Heart left ventricle (tissue), 16 donors: ENCODE measurements around the gene LYSMD4. TPM values are rescaled to one million over a fixed set of nuclear protein-coding genes. Genes with fewer than 3 reads are reported as not detected.

Experiments used
- ATAC-seq, 4 donors: fragments of 200-7000 bp; cut with Tn5 transposase; one replicate each; pipeline ENCODE4 v1.9.1; 2020 to 2022; ENCODE audit warnings: moderate library complexity in 4 of 4, mild to moderate bottlenecking in 3 of 4, moderate number of reproducible peaks in 1 of 4
- DNase-seq, 5 donors: peaks; one replicate each; pipeline ENCODE4 v3.0.0-alpha.2; 2020
- H3K27ac ChIP-seq, 12 donors: fragments of 200-600 bp; sonication (generic) in 4 of 12; one replicate each; pipeline versions ENCODE4 v1.5.0 to v1.8.0; 2016 to 2022; ENCODE audit warnings: mild to moderate bottlenecking in 2 of 12
- H3K27me3 ChIP-seq, 9 donors: fragments of 200-600 bp; sonication (generic) in 2 of 9; one replicate each; pipeline versions ENCODE4 v1.5.1 to v1.8.0; 2016 to 2022; ENCODE audit warnings: mild to moderate bottlenecking in 3 of 9
- H3K36me3 ChIP-seq, 9 donors: fragments of 200-600 bp; sonication (generic) in 2 of 9; one replicate each; pipeline versions ENCODE4 v1.5.0 to v1.8.0; 2018 to 2022; ENCODE audit warnings: mild to moderate bottlenecking in 2 of 9
- H3K4me1 ChIP-seq, 12 donors: fragments of 200-600 bp; sonication (generic) in 4 of 12; one replicate each; pipeline versions ENCODE4 v1.5.0 to v1.8.0; 2016 to 2022; ENCODE audit warnings: mild to moderate bottlenecking in 3 of 12
- H3K4me3 ChIP-seq, 12 donors: fragments of 200-600 bp; sonication (generic) in 4 of 12; one replicate each; pipeline versions ENCODE4 v1.5.0 to v1.8.0; 2017 to 2022; ENCODE audit warnings: mild to moderate bottlenecking in 9 of 12, moderate library complexity in 4 of 12
- H3K9me3 ChIP-seq, 12 donors: fragments of 200-600 bp; sonication (generic) in 4 of 12; one replicate each; pipeline versions ENCODE4 v1.5.0 to v1.8.0; 2016 to 2022; ENCODE audit warnings: mild to moderate bottlenecking in 1 of 12
- CTCF ChIP-seq, 12 donors: fragments of 200-600 bp; sonication (generic) in 4 of 12; IDR thresholded peaks; one replicate each; pipeline versions ENCODE4 v1.5.0 to v1.8.0; 2018 to 2022; ENCODE audit warnings: antibody characterized with exemption in 12 of 12, mild to moderate bottlenecking in 5 of 12
- POLR2A ChIP-seq, 2 donors: fragments of 450-650 bp; IDR thresholded peaks; one replicate each; pipeline ENCODE4 v1.6.1; 2017; ENCODE audit warnings: antibody characterized with exemption in 2 of 2, mild to moderate bottlenecking in 2 of 2, moderate library complexity in 2 of 2
- WGBS, 4 donors: extraction: QIAGEN DNeasy Blood & Tissue Kit in 2 of 4; methylation state at CpG; one replicate each; pipeline versions ENCODE4 v1.1.5 to v1.1.7; 2013 to 2018; 5-methylcytosine and 5-hydroxymethylcytosine counted together
- intact Hi-C, 10 donors: fragments of 100-400 bp; cut with DNase I; formaldehyde crosslinking; loops; one replicate each; pipeline versions ENCODE4 v1.11.1 to v1.14.2; 2022
- polyA plus RNA-seq, 2 donors: library from polyadenylated mRNA; stranded (reverse); fragments of 200-250 nt; gene quantifications; one replicate each; pipeline ENCODE4 v1.2.3, GENCODE V29; 2013
- total RNA-seq, 9 donors: library from RNA; depleted of rRNA in 2 of 9; stranded (reverse); fragments of >200 nt in 2 of 9; fragmentation: NEBNext Ultra II Directional in 3 of 9; extraction: Animal tissue kit (Norgen Biotek cat#: 25700) in 3 of 9; gene quantifications; one replicate each; pipeline versions ENCODE4 v1.1.0 to v1.2.4, GENCODE V29; 2016 to 2023
- donor health status: ischemic (EF 13 %, LVEDD 7.1; RV severe dilation, severe dysfunction).
- donor health status: healthy with polysubstance abuse.
- donor health status: DM: no; HTN: yes; CAD: no.
- donor health status: DM: no; HTN: no; CAD: no.
- donor health status: ischemic (EF 25% LVEDD 6.9; RV normal size, moderate dysfunction).
- donor health status: ischemic (EF 25% LVEDD 5.7; RV mildly dilated, moderate dysfunction).
- donor health status: healthy.
- donor health status: DM: yes; HTN: yes; CAD: no.
- donor health status: ischemic (EF 35%, LVEDD 5.7; RV mildly dilated, moderate dysfunction).
- donor health status: nonischemic (EF 11% LVEDD 7.7; RV severe dilation, severe dysfunction).
- donor health status: DM: yes; HTN: yes; CAD: no.
- donor health status: PGD.
- donor health status: ischemic (EF 29% LVEDD 5.4; RV normal size, mild dysfunction).
- donor health status: nonischemic (EF 23%, LVEDD 6.1; RV moderate dilation, normal function).

Gene LYSMD4
- total and polyA plus RNA-seq, 11 donors: 8.3 to 12.8 (median 10.1) TPM

- Histone ChIP-seq H3K4me1 (peaks cover 0 to 49% (median 19%) of the 10 kb centered on the region in 12 donors), H3K4me3 (peak overlapping the region; percentile 55 to 99 (median 96)), H3K9me3 (no peaks in the 10 kb centered on the region), H3K36me3 (peaks cover 0 to 23% (median 15%) of the 10 kb centered on the region in 9 donors), H3K27me3 (no peaks in the 10 kb centered on the region), H3K27ac (peak overlapping the region; percentile 49 to 94 (median 84))
- ATAC-seq: no peak
- intact Hi-C loops: loop anchor here in 5 of 10 donors (2.0 to 10.0 kb wide), 5 partner anchors 63 to 450 kb away; no protein-coding TSS in a partner anchor
- no peak for DNase-seq
- no peak for TF ChIP-seq POLR2A (IDR thresholded peaks at IDR 0.05)
- TF ChIP-seq CTCF (IDR thresholded peaks at IDR 0.05): no peak
- WGBS, 4 donors: 10 to 21% (median 14%) methylated on average over 18 of the region's 18 CpGs
These were observed 1.0 kb downstream of the LYSMD4 start for GRCh38 chr15:99732124-99732750.

GRCh38 chr15:99731336-99732123 lies 1.7 kb downstream of the LYSMD4 start:
- intact Hi-C loops: loop anchor here in 5 of 10 donors (2.0 to 10.0 kb wide), 5 partner anchors 63 to 449 kb away; no protein-coding TSS in a partner anchor
- TF ChIP-seq CTCF (IDR thresholded peaks at IDR 0.05): no peak
- no peak for TF ChIP-seq POLR2A (IDR thresholded peaks at IDR 0.05)
- WGBS, 4 donors: 68 to 79% (median 70%) methylated on average over 18 to 26 of the region's 26 CpGs
- Histone ChIP-seq H3K4me3 (peak overlapping the region in 10 of 12 donors; percentile 73 to 99 (median 96)), H3K36me3 (peaks cover 0 to 27% (median 15%) of the 10 kb centered on the region in 9 donors), H3K4me1 (peaks cover 0 to 49% (median 19%) of the 10 kb centered on the region in 12 donors), H3K27ac (peak overlapping the region in 5 of 12 donors; percentile 66 to 94 (median 85)), H3K27me3 (no peaks in the 10 kb centered on the region), H3K9me3 (no peaks in the 10 kb centered on the region)
- ATAC-seq: no peak
- DNase-seq: peak in 1 of 5 donors; percentile 36

GRCh38 chr15:99729920-99730319 lies 3.3 kb downstream of the LYSMD4 start:
- no peak overlapping the region for H3K27ac ChIP-seq
- WGBS, 4 donors: 30 to 45% (median 40%) methylated on average over 3 of the region's 3 CpGs
- ATAC-seq: peak in 2 of 4 donors; percentile 22 to 26

More at GRCh38 chr15:99729920-99730319, 3.3 kb downstream of the LYSMD4 start:
- H3K36me3 ChIP-seq: peaks cover 0 to 27% (median 15%) of the 10 kb centered on the region in 9 donors
- H3K9me3 ChIP-seq: no peaks in the 10 kb centered on the region
- TF ChIP-seq CTCF (IDR thresholded peaks at IDR 0.05) (peak; percentile 20 to 71 (median 57)), POLR2A (IDR thresholded peaks at IDR 0.05) (no peak)
- H3K4me1 ChIP-seq: peaks cover 0 to 49% (median 19%) of the 10 kb centered on the region in 12 donors
- intact Hi-C loops: loop anchor here in 6 of 10 donors (5.0 to 10.0 kb wide), 5 partner anchors 65 to 455 kb away; no protein-coding TSS in a partner anchor
- DNase-seq: peak in 3 of 5 donors; percentile 55 to 62 (median 59)
- H3K4me3 ChIP-seq: no peak overlapping the region
- H3K27me3 ChIP-seq: no peaks in the 10 kb centered on the region
